ENCODE results near the gene DOK7. TPM values are rescaled to one million over a fixed set of nuclear protein-coding genes. Genes with fewer than 3 reads are reported as not detected.

Gene DOK7
- total RNA-seq, 1 experiment from 2014 or later = 0.26 TPM

DNA sequence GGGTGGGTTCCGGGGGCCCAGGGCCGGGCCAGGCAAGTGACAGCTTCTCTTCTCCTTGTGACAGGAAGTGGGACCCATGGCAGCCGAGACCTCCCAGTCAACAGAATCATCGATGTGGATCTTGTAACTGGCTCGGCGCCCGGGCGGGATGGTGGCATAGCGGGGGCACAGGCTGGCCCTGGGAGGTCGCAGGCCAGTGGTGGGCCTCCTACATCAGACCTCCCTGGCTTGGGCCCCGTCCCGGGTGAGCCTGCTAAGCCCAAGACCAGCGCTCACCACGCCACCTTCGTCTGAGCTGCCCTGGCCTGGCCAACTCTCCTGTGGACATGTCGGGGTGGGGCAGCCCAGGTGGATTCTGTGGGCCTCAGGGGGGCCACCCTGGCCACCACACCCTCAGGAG lies 23.7 kb upstream of the DOK7 start:
- WGBS (ENCODE audit: extremely low coverage, insufficient read length, low lambda C conversion rate) = no CpG with 5 or more reads among the region's 16 CpGs
- Histone ChIP-seq H3K27ac (ENCODE audit: insufficient read length, low read depth, low read length) (no peak overlapping the region), H4K91ac (ENCODE audit: insufficient read length, low read depth, low read length) (no peak overlapping the region)

More for the DNA sequence above, 23.7 kb upstream of the DOK7 start:
- Histone ChIP-seq H3K18ac (ENCODE audit: insufficient read length, low read depth, low read length) (no peak overlapping the region), H3K23ac (ENCODE audit: insufficient read length, low read depth, low read length) (no peak overlapping the region), H3K79me2 (ENCODE audit: insufficient read depth, low read length) (no peaks in the 10 kb centered on the region), H4K5ac (ENCODE audit: insufficient read length, low read depth, low read length) (no peak overlapping the region), H2BK15ac (ENCODE audit: low read depth, low read length) (no peak overlapping the region), H3K9me3 (ENCODE audit: control insufficient read depth, low read depth, low read length) (no peaks in the 10 kb centered on the region), H3K4me1 (ENCODE audit: insufficient read depth, low read length) (no peaks in the 10 kb centered on the region), H2BK120ac (ENCODE audit: low read depth, low read length, poor library complexity, severe bottlenecking) (no peak overlapping the region), H4K20me1 (ENCODE audit: control insufficient read depth, insufficient read depth, insufficient read length) (no peaks in the 10 kb centered on the region), H3T11ph (ENCODE audit: low read length) (no peak overlapping the region), H2AFZ (ENCODE audit: low read length) (no peak overlapping the region), H3K9ac (ENCODE audit: extremely low read depth, insufficient read length, low read length) (no peak overlapping the region), H3K4ac (ENCODE audit: low read depth, low read length) (no peak overlapping the region), H3K27me3 (ENCODE audit: insufficient read depth, low read length) (no peaks in the 10 kb centered on the region), H3K4me2 (ENCODE audit: insufficient read depth, insufficient read length, low read length) (no peak overlapping the region), H4K8ac (replicated peaks; ENCODE audit: insufficient read length, low read depth, low read length) (no peak overlapping the region), H2BK20ac (ENCODE audit: low read depth, low read length, poor library complexity, severe bottlenecking) (no peak overlapping the region), H2BK5ac (ENCODE audit: insufficient read length, low read length) (no peak overlapping the region), H3K23me2 (ENCODE audit: insufficient read length, low read depth, low read length, poor library complexity, severe bottlenecking) (no peaks in the 10 kb centered on the region), H3K79me1 (ENCODE audit: insufficient read depth, low read depth, low read length, poor library complexity, severe bottlenecking) (no peaks in the 10 kb centered on the region), H3K56ac (ENCODE audit: insufficient read length, low read depth, low read length) (no peak overlapping the region), H2BK12ac (ENCODE audit: insufficient read length, low read depth, low read length) (no peak overlapping the region), H3K14ac (ENCODE audit: insufficient read depth, low read length) (no peak overlapping the region; the same call in 1 of the 2 replicates), H2AK5ac (ENCODE audit: insufficient read length, low read length) (no peak overlapping the region)
- H3K9me3 Mint-ChIP-seq = no peaks in the 10 kb centered on the region
- no peak overlapping the region for H3K27ac Mint-ChIP-seq
- H3K4me3 Mint-ChIP-seq = no peak overlapping the region
- TF ChIP-seq, protein P1, sequence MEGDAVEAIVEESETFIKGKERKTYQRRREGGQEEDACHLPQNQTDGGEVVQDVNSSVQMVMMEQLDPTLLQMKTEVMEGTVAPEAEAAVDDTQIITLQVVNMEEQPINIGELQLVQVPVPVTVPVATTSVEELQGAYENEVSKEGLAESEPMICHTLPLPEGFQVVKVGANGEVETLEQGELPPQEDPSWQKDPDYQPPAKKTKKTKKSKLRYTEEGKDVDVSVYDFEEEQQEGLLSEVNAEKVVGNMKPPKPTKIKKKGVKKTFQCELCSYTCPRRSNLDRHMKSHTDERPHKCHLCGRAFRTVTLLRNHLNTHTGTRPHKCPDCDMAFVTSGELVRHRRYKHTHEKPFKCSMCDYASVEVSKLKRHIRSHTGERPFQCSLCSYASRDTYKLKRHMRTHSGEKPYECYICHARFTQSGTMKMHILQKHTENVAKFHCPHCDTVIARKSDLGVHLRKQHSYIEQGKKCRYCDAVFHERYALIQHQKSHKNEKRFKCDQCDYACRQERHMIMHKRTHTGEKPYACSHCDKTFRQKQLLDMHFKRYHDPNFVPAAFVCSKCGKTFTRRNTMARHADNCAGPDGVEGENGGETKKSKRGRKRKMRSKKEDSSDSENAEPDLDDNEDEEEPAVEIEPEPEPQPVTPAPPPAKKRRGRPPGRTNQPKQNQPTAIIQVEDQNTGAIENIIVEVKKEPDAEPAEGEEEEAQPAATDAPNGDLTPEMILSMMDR (conservative IDR thresholded peaks at IDR 0.05) = no peak
- H3K27me3 Mint-ChIP-seq (ENCODE audit: low read depth) = no peaks in the 10 kb centered on the region; the same call in 1 of the 2 replicates
- no peak for DNase-seq
- H3K4me1 Mint-ChIP-seq = peaks cover 2 to 12% of the 10 kb centered on the region in 2 experiments; a peak in 3 of 4 replicates
- H3K36me3 Mint-ChIP-seq (ENCODE audit: insufficient read depth in 1 of 3, low read depth in 3 of 3) = no peaks in the 10 kb centered on the region

Data from H9 (cell line).